HUES6 (cell line): ENCODE data around the gene MAS1L.

Experiments
- H3K27ac ChIP-seq: 2 replicates; pipeline ENCODE4 v1.7.0; 2013; ENCODE audit warnings: low read depth, mild to moderate bottlenecking, low read length, inconsistent platforms
- H3K27me3 ChIP-seq: 2 replicates; pipeline ENCODE4 v1.6.1; 2013; ENCODE audit warnings: low read length; ENCODE audit not compliant: control insufficient read depth, insufficient read depth
- H3K36me3 ChIP-seq: 2 replicates; pipeline ENCODE4 v1.6.1; 2013; ENCODE audit warnings: low read length; ENCODE audit not compliant: control insufficient read depth, insufficient read depth
- H3K4me1 ChIP-seq: 2 replicates; pipeline ENCODE4 v1.6.1; 2013; ENCODE audit warnings: low read length; ENCODE audit not compliant: control insufficient read depth, insufficient read depth
- H3K4me3 ChIP-seq: 2 replicates; pipeline ENCODE4 v1.5.1; 2013; ENCODE audit warnings: low read depth, low read length
- H3K9ac ChIP-seq: one replicate; pipeline ENCODE4 v1.6.1; 2013; ENCODE audit warnings: mild to moderate bottlenecking, low read length
- H3K9me3 ChIP-seq: 2 replicates; pipeline ENCODE4 v1.6.1; 2013; ENCODE audit warnings: low read depth, low read length; ENCODE audit not compliant: control insufficient read depth, insufficient read depth

Gene MAS1L

GRCh38 chr6:29483735-29484134 is 4.0 kb downstream of the MAS1L start:
- Histone ChIP-seq H3K27ac (no peak overlapping the region), H3K36me3 (no peaks in the 10 kb centered on the region), H3K9ac (no peak overlapping the region), H3K27me3 (no peaks in the 10 kb centered on the region), H3K4me1 (no peaks in the 10 kb centered on the region), H3K4me3 (no peak overlapping the region), H3K9me3 (no peaks in the 10 kb centered on the region)

- Histone ChIP-seq H3K4me3 (no peak overlapping the region), H3K27me3 (no peaks in the 10 kb centered on the region), H3K36me3 (no peaks in the 10 kb centered on the region), H3K9ac (no peak overlapping the region), H3K9me3 (no peaks in the 10 kb centered on the region), H3K27ac (no peak overlapping the region), H3K4me1 (no peaks in the 10 kb centered on the region)
These were observed 4.6 kb downstream of the MAS1L start for GRCh38 chr6:29483186-29483585.

- H3K9me3 ChIP-seq = no peaks in the 10 kb centered on the region
- H3K9ac ChIP-seq = no peak overlapping the region
- H3K4me1 ChIP-seq = no peaks in the 10 kb centered on the region
- no peak overlapping the region for H3K4me3 ChIP-seq
- H3K27ac ChIP-seq = no peak overlapping the region
- no peaks in the 10 kb centered on the region for H3K36me3 ChIP-seq
- no peaks in the 10 kb centered on the region for H3K27me3 ChIP-seq
These were observed 8.2 kb downstream of the MAS1L start for GRCh38 chr6:29479560-29479959.

- Histone ChIP-seq H3K9ac (no peak overlapping the region), H3K36me3 (no peaks in the 10 kb centered on the region), H3K9me3 (no peaks in the 10 kb centered on the region), H3K27me3 (no peaks in the 10 kb centered on the region), H3K4me3 (no peak overlapping the region), H3K4me1 (no peaks in the 10 kb centered on the region), H3K27ac (no peak overlapping the region)
These were observed 9.0 kb downstream of the MAS1L start for GRCh38 chr6:29478740-29479139.

GRCh38 chr6:29477923-29478450 is 9.8 kb downstream of the MAS1L start:
- no peak overlapping the region for H3K27ac ChIP-seq
- H3K9ac ChIP-seq = no peak overlapping the region
- no peak overlapping the region for H3K4me3 ChIP-seq
- no peaks in the 10 kb centered on the region for H3K27me3 ChIP-seq
- H3K9me3 ChIP-seq = no peaks in the 10 kb centered on the region
- no peaks in the 10 kb centered on the region for H3K36me3 ChIP-seq
- no peaks in the 10 kb centered on the region for H3K4me1 ChIP-seq

GRCh38 chr6:29474996-29475395 is 12.8 kb downstream of the MAS1L start:
- no peaks in the 10 kb centered on the region for H3K36me3 ChIP-seq
- no peaks in the 10 kb centered on the region for H3K4me1 ChIP-seq
- H3K27me3 ChIP-seq = no peaks in the 10 kb centered on the region
- H3K27ac ChIP-seq = no peak overlapping the region
- H3K4me3 ChIP-seq = no peak overlapping the region
- H3K9ac ChIP-seq = no peak overlapping the region
- no peaks in the 10 kb centered on the region for H3K9me3 ChIP-seq

GRCh38 chr6:29466241-29466640 is 21.5 kb downstream of the MAS1L start:
- Histone ChIP-seq H3K36me3 (no peaks in the 10 kb centered on the region), H3K9ac (no peak overlapping the region), H3K27ac (no peak overlapping the region), H3K9me3 (no peaks in the 10 kb centered on the region), H3K4me1 (no peaks in the 10 kb centered on the region), H3K4me3 (no peak overlapping the region), H3K27me3 (no peaks in the 10 kb centered on the region)

GRCh38 chr6:29465801-29466200 is 22.0 kb downstream of the MAS1L start:
- H3K9me3 ChIP-seq = no peaks in the 10 kb centered on the region
- H3K27me3 ChIP-seq = no peaks in the 10 kb centered on the region
- H3K4me1 ChIP-seq = no peaks in the 10 kb centered on the region
- no peak overlapping the region for H3K4me3 ChIP-seq
- no peaks in the 10 kb centered on the region for H3K36me3 ChIP-seq
- no peak overlapping the region for H3K27ac ChIP-seq
- no peak overlapping the region for H3K9ac ChIP-seq

- no peaks in the 10 kb centered on the region for H3K9me3 ChIP-seq
- no peaks in the 10 kb centered on the region for H3K36me3 ChIP-seq
- no peaks in the 10 kb centered on the region for H3K27me3 ChIP-seq
These were observed 22.5 kb downstream of the MAS1L start for GRCh38 chr6:29465279-29465678.

GRCh38 chr6:29462022-29462421 is 25.7 kb downstream of the MAS1L start:
- no peaks in the 10 kb centered on the region for H3K27me3 ChIP-seq
- H3K27ac ChIP-seq = no peak overlapping the region
- H3K4me1 ChIP-seq = no peaks in the 10 kb centered on the region
- no peak overlapping the region for H3K9ac ChIP-seq
- no peaks in the 10 kb centered on the region for H3K9me3 ChIP-seq
- H3K4me3 ChIP-seq = no peak overlapping the region
- H3K36me3 ChIP-seq = no peaks in the 10 kb centered on the region

More at GRCh38 chr6:29465279-29465678, 22.5 kb downstream of the MAS1L start:
- Histone ChIP-seq H3K9ac (no peak overlapping the region), H3K4me3 (no peak overlapping the region), H3K4me1 (no peaks in the 10 kb centered on the region), H3K27ac (no peak overlapping the region)

- no peaks in the 10 kb centered on the region for H3K27me3 ChIP-seq
- no peaks in the 10 kb centered on the region for H3K9me3 ChIP-seq
- no peak overlapping the region for H3K4me3 ChIP-seq
- no peak overlapping the region for H3K27ac ChIP-seq
- no peak overlapping the region for H3K9ac ChIP-seq
- no peaks in the 10 kb centered on the region for H3K4me1 ChIP-seq
- H3K36me3 ChIP-seq = no peaks in the 10 kb centered on the region
These were observed 26.5 kb downstream of the MAS1L start for GRCh38 chr6:29461021-29461814.
